Large intestine (tissue), 3 donors: ENCODE results near the gene ANP32B. TPM values are rescaled to one million over a fixed set of nuclear protein-coding genes. Genes with fewer than 3 reads are reported as not detected.
"Not testable (repeated sequence)": the region's sequence is repeated elsewhere in the genome, so short reads cannot be mapped to it uniquely, and the experiment has no call there.

Experiments
- DNase-seq, 2 donors: peaks; one replicate each; pipeline versions ENCODE4 v3.0.0 to v3.0.0-alpha.2; 2013
- H3K27ac ChIP-seq: one replicate; pipeline ENCODE4 v1.5.1; 2013; ENCODE audit warnings: low read length
- H3K27me3 ChIP-seq: 2 replicates; pipeline ENCODE4 v1.6.1; 2013; ENCODE audit warnings: low read length; ENCODE audit not compliant: control insufficient read depth, insufficient read depth
- H3K36me3 ChIP-seq: 2 replicates; pipeline ENCODE4 v1.6.1; 2013; ENCODE audit warnings: low read length; ENCODE audit not compliant: control insufficient read depth, insufficient read depth
- H3K4me1 ChIP-seq: one replicate; pipeline ENCODE4 v1.6.1; 2013; ENCODE audit warnings: low read length; ENCODE audit not compliant: control insufficient read depth, insufficient read depth
- H3K4me3 ChIP-seq: one replicate; pipeline ENCODE4 v1.5.1; 2013; ENCODE audit warnings: low read length
- H3K9me3 ChIP-seq: one replicate; pipeline ENCODE4 v1.6.1; 2013; ENCODE audit warnings: mild to moderate bottlenecking, low read depth, low read length, moderate library complexity; ENCODE audit not compliant: control insufficient read depth
- WGBS: methylation state at CpG from one replicate; pipeline ENCODE4 v1.1.5; 2013; ENCODE audit warnings: low lambda C conversion rate; ENCODE audit not compliant: insufficient coverage; 5-methylcytosine and 5-hydroxymethylcytosine counted together
- polyA plus RNA-seq: library from polyadenylated mRNA; unstranded; fragments of 120-200 nt; gene quantifications from one replicate; pipeline ENCODE4 v1.2.1, GENCODE V29; 2013

ANP32B gene
- polyA plus RNA-seq, 1 donor, result 260 TPM

- WGBS, result 82% methylated on average over 4 of the region's 5 CpGs
- H3K4me1 ChIP-seq, result peaks cover 8% of the 10 kb centered on the region
- no peaks in the 10 kb centered on the region for H3K9me3 ChIP-seq
- peaks cover 17% of the 10 kb centered on the region for H3K36me3 ChIP-seq
- H3K27ac ChIP-seq, result no peak overlapping the region
- no peak for DNase-seq
- H3K27me3 ChIP-seq, result no peaks in the 10 kb centered on the region
- no peak overlapping the region for H3K4me3 ChIP-seq
Observed at GRCh38 chr9:97991818-97992217, 8.7 kb downstream of the ANP32B start.

DNA sequence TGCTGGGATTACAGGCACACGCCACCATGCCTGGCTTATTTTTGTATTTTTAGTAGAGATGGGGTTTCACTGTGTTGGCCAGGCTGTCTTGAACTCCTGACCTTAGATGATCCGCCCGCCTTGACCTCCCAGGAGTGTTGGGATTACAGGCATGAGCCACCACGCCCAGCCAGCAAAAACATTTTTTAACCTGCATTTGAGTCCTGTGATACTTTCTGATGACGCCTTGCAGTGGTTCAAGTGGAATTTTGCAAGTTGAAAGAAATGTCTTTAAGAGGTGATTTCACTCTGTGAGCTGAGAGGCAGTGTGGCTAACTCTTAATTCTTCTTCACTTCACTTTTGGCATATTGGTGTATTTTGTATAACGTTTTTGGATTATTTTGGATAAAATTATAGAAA, 9.1 kb downstream of the ANP32B start:
- DNase-seq, result no peak
- H3K9me3 ChIP-seq, result no peaks in the 10 kb centered on the region
- WGBS, result 60% methylated on average over 1 of the region's 6 CpGs
- peaks cover 17% of the 10 kb centered on the region for H3K36me3 ChIP-seq
- peaks cover 8% of the 10 kb centered on the region for H3K4me1 ChIP-seq
- H3K27ac ChIP-seq, result no peak overlapping the region
- no peaks in the 10 kb centered on the region for H3K27me3 ChIP-seq
- H3K4me3 ChIP-seq, result no peak overlapping the region

DNA sequence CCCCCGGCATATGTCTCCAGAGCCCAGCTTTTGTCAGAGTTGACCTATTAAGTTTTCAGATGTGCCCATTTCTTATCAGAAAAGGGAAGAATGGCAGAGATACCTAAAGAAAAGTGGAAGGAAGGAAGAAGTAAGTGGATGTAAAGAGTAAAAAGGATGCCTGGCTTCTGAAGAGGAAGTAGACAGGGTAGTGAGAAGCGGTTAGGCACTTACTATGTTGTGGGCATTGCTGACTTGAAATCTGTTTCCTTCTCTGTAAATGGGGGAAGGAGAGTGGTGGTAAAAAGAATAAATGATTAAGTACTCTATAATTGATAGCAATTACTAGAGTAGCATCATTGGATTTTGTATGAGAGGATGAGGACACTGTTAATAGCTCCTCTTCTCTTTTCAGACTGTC, 9.9 kb downstream of the ANP32B start:
- H3K4me3 ChIP-seq, result no peak overlapping the region
- H3K9me3 ChIP-seq, result no peaks in the 10 kb centered on the region
- no peaks in the 10 kb centered on the region for H3K27me3 ChIP-seq
- peaks cover 17% of the 10 kb centered on the region for H3K36me3 ChIP-seq
- no peak overlapping the region for H3K27ac ChIP-seq
- DNase-seq, result no peak
- no CpG with 5 or more reads among the region's 2 CpGs for WGBS
- peaks cover 8% of the 10 kb centered on the region for H3K4me1 ChIP-seq

DNA sequence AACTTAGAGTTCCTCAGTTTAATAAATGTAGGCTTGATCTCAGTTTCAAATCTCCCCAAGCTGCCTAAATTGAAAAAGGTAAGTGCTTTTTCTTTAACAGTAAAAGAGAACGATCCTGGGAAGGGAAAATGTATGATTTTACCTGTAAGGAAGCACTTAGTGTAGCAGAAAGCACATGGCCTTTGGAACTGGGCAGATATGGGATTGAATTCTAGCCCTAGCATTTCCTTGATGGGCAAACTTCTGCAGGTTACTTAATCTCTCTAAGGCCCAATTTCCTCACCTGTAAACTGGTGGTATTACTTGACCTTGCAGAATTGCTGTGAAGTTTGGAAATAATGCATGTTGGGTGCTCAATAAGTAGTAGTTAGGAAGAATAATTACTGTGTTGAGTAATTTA, 11.6 kb downstream of the ANP32B start:
- Histone ChIP-seq H3K27ac (no peak overlapping the region), H3K27me3 (no peaks in the 10 kb centered on the region), H3K4me3 (no peak overlapping the region), H3K4me1 (peaks cover 8% of the 10 kb centered on the region), H3K36me3 (peaks cover 23% of the 10 kb centered on the region), H3K9me3 (no peaks in the 10 kb centered on the region)
- WGBS, result no CpG with 5 or more reads among the region's 1 CpG
- DNase-seq, result peak in 1 of 2 donors; percentile 53

DNA sequence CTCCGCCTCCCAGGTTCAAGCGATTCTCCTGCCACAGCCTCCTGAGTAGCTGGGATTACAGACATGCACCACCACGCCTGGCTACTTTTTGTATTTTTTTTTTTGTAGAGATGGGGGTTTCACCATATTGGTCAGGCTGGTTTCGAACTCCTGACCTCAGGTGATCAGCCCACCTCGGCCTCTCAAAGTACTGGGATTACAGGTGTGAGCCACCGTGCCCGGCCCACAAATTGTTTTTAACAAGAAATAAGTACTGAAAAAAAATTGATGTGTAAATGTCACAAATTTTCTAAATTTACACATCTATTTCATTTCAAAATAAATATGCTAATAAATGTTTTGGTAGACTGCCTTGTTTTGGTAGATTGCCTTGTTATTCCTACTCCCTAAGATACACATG, 13.5 kb downstream of the ANP32B start:
- not testable (repeated sequence) for H3K27ac ChIP-seq, H3K27me3 ChIP-seq, H3K9me3 ChIP-seq, DNase-seq, H3K4me1 ChIP-seq, H3K4me3 ChIP-seq
- peaks cover 31% of the 10 kb centered on the region for H3K36me3 ChIP-seq
- no CpG with 5 or more reads among the region's 7 CpGs for WGBS

GRCh38 chr9:97997330-97998276, 14.5 kb downstream of the ANP32B start:
- no peak overlapping the region for H3K4me3 ChIP-seq
- no peak for DNase-seq
- H3K9me3 ChIP-seq, result no peaks in the 10 kb centered on the region
- no peak overlapping the region for H3K27ac ChIP-seq
- H3K27me3 ChIP-seq, result no peaks in the 10 kb centered on the region
- peaks cover 39% of the 10 kb centered on the region for H3K36me3 ChIP-seq
- WGBS, result no CpG with 5 or more reads among the region's 3 CpGs
- H3K4me1 ChIP-seq, result peaks cover 4% of the 10 kb centered on the region

- no peaks in the 10 kb centered on the region for H3K27me3 ChIP-seq
- no peak overlapping the region for H3K4me3 ChIP-seq
- WGBS, result no CpG with 5 or more reads among the region's 2 CpGs
- H3K9me3 ChIP-seq, result no peaks in the 10 kb centered on the region
- no peaks in the 10 kb centered on the region for H3K4me1 ChIP-seq
- H3K36me3 ChIP-seq, result peaks cover 64% of the 10 kb centered on the region
- DNase-seq, result no peak
- H3K27ac ChIP-seq, result no peak overlapping the region
Observed at GRCh38 chr9:98002808-98003207, 19.7 kb downstream of the ANP32B start.

- WGBS, result no CpG with 5 or more reads among the region's 5 CpGs
Observed at GRCh38 chr9:98006127-98006796, 23.1 kb downstream of the ANP32B start.

GRCh38 chr9:98007251-98007928, 24.2 kb downstream of the ANP32B start:
- Histone ChIP-seq H3K4me3 (no peak overlapping the region), H3K4me1 (peaks cover 4% of the 10 kb centered on the region), H3K27ac (no peak overlapping the region), H3K36me3 (peaks cover 82% of the 10 kb centered on the region), H3K9me3 (no peaks in the 10 kb centered on the region), H3K27me3 (no peaks in the 10 kb centered on the region)
- WGBS, result 80% methylated on average over 2 of the region's 13 CpGs
- DNase-seq, result no peak

More at GRCh38 chr9:98006127-98006796, 23.1 kb downstream of the ANP32B start:
- Histone ChIP-seq H3K4me3 (no peak overlapping the region), H3K9me3 (no peaks in the 10 kb centered on the region), H3K36me3 (peaks cover 81% of the 10 kb centered on the region), H3K27ac (no peak overlapping the region), H3K27me3 (no peaks in the 10 kb centered on the region), H3K4me1 (peaks cover 4% of the 10 kb centered on the region)
- no peak for DNase-seq

DNA sequence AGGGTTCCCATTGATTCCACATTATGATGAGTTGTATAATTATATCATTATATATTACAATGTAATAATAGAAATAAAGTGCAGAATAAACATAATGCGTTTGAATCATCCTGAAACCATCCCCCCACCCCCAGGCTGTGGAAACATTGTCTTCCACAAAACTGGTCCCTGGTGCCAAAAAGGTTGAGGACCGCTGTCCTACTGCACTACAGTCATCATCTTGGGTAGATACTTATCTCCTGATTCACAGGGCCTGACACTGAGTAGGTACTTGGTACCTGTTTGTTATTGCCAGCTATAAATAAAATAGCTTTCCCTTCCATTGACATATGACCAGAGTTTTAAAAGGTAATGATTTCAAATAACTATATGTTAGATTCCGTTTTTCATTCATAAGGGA, 25.6 kb downstream of the ANP32B start:
- peaks cover 4% of the 10 kb centered on the region for H3K4me1 ChIP-seq
- H3K36me3 ChIP-seq, result peaks cover 87% of the 10 kb centered on the region
- WGBS, result 86% methylated on average over 1 of the region's 3 CpGs
- no peaks in the 10 kb centered on the region for H3K9me3 ChIP-seq
- H3K27me3 ChIP-seq, result no peaks in the 10 kb centered on the region
- no peak for DNase-seq
- no peak overlapping the region for H3K4me3 ChIP-seq
- no peak overlapping the region for H3K27ac ChIP-seq
